Natural killer cell (primary cell): ENCODE measurements around the gene COG6. TPM values are rescaled to one million over a fixed set of nuclear protein-coding genes. Genes with fewer than 3 reads are reported as not detected.

Experiments used
- ATAC-seq, 3 donors: fragments of 150-1000 bp in 2 of 3; fragments of 200-7000 bp in 1 of 3; cut with Tn5 transposase; 1 replicate in 1 of 3; 2 replicates in 2 of 3; pipeline ENCODE4 v1.10.0; 2021; ENCODE audit warnings: mild to moderate bottlenecking in 2 of 3, moderate library complexity in 2 of 3
- DNase-seq, 2 donors: peaks; one replicate each; pipeline versions ENCODE4 v3.0.0 to v3.0.0-alpha.2; 2013 to 2021; ENCODE audit warnings: mixed read lengths in 1 of 2
- H3K27ac ChIP-seq: one replicate; pipeline ENCODE4 v1.5.1; 2013; ENCODE audit warnings: mild to moderate bottlenecking, low read length
- H3K27me3 ChIP-seq: one replicate; pipeline ENCODE4 v1.6.1; 2013; ENCODE audit warnings: low read length; ENCODE audit not compliant: control insufficient read depth, insufficient read depth
- H3K36me3 ChIP-seq: one replicate; pipeline ENCODE4 v1.6.1; 2013; ENCODE audit warnings: low read length; ENCODE audit not compliant: control insufficient read depth, insufficient read depth
- H3K4me1 ChIP-seq: one replicate; pipeline ENCODE4 v1.6.1; 2013; ENCODE audit warnings: low read length; ENCODE audit not compliant: control insufficient read depth, insufficient read depth
- H3K4me3 ChIP-seq: one replicate; pipeline ENCODE4 v1.5.1; 2013; ENCODE audit warnings: low read length
- H3K9me3 ChIP-seq: one replicate; pipeline ENCODE4 v1.6.1; 2013; ENCODE audit warnings: low read length; ENCODE audit not compliant: control insufficient read depth, insufficient read depth
- H3K27ac Mint-ChIP-seq, 2 donors: one replicate each; pipeline ENCODE4 v1.8.0; 2022; ENCODE audit warnings: mild to moderate bottlenecking in 2 of 2, mixed read lengths in 2 of 2, moderate library complexity in 1 of 2
- H3K27me3 Mint-ChIP-seq, 2 donors: one replicate each; pipeline ENCODE4 v1.8.0; 2022; ENCODE audit warnings: low read depth in 2 of 2, mixed read lengths in 2 of 2
- H3K36me3 Mint-ChIP-seq: one replicate; pipeline ENCODE4 v1.8.0; 2022; ENCODE audit warnings: mixed read lengths
- H3K4me1 Mint-ChIP-seq, 2 donors: one replicate each; pipeline ENCODE4 v1.8.0; 2022; ENCODE audit warnings: mixed read lengths in 2 of 2
- H3K4me3 Mint-ChIP-seq: one replicate; pipeline ENCODE4 v1.8.0; 2022; ENCODE audit warnings: mild to moderate bottlenecking, moderate library complexity, mixed read lengths
- H3K9me3 Mint-ChIP-seq, 2 donors: one replicate each; pipeline ENCODE4 v1.8.0; 2022; ENCODE audit warnings: mixed read lengths in 2 of 2
- CTCF ChIP-seq: fragments of 200-600 bp; IDR thresholded peaks from one replicate; pipeline ENCODE4 v1.8.0; 2022; ENCODE audit warnings: antibody characterized with exemption
- WGBS: methylation state at CpG from one replicate; pipeline ENCODE4 v1.1.7; 2013; ENCODE audit warnings: missing lambda C conversion rate; ENCODE audit not compliant: insufficient coverage; 5-methylcytosine and 5-hydroxymethylcytosine counted together
- intact Hi-C: fragments of 100-400 bp; cut with micrococcal nuclease; formaldehyde crosslinking; loops from one replicate; pipeline ENCODE4 v1.14.2; 2022
- total RNA-seq, 4 donors: library from RNA; stranded (reverse); fragments of 120-200 nt in 1 of 4; gene quantifications; one replicate each; pipeline versions ENCODE4 v1.2.3 to v1.2.4, GENCODE V29; 2013 to 2022

Gene COG6
- total RNA-seq, 3 donors from 2014 or later (not counting 1 experiment from before 2014, with no cell fraction given) = 30.2 to 36.0 (median 32.3) TPM

- Mint-ChIP-seq H3K4me1 (no peaks in the 10 kb centered on the region), H3K36me3 (no peaks in the 10 kb centered on the region), H3K9me3 (no peaks in the 10 kb centered on the region), H3K27me3 (no peaks in the 10 kb centered on the region), H3K27ac (no peak overlapping the region), H3K4me3 (no peak overlapping the region)
- H3K27me3 ChIP-seq = no peaks in the 10 kb centered on the region
- no peak for TF ChIP-seq CTCF
- ATAC-seq (no peak), DNase-seq (no peak)
- H3K4me1 ChIP-seq = no peaks in the 10 kb centered on the region
- H3K36me3 ChIP-seq = peaks cover 22% of the 10 kb centered on the region
- H3K27ac ChIP-seq = no peak overlapping the region
- intact Hi-C loops = no loop called here
- no peak overlapping the region for H3K4me3 ChIP-seq
- H3K9me3 ChIP-seq = no peaks in the 10 kb centered on the region
- WGBS = no CpG with 5 or more reads among the region's 2 CpGs
Measured at GRCh38 chr13:39670445-39670844, 15.0 kb downstream of the COG6 start.

- Histone ChIP-seq H3K27me3 (no peaks in the 10 kb centered on the region), H3K9me3 (no peaks in the 10 kb centered on the region), H3K4me3 (no peak overlapping the region), H3K27ac (no peak overlapping the region), H3K4me1 (no peaks in the 10 kb centered on the region), H3K36me3 (peaks cover 12% of the 10 kb centered on the region)
- ATAC-seq (no peak), DNase-seq (no peak)
- TF ChIP-seq CTCF = no peak
- Mint-ChIP-seq H3K27ac (no peak overlapping the region), H3K27me3 (no peaks in the 10 kb centered on the region), H3K4me1 (no peaks in the 10 kb centered on the region), H3K9me3 (no peaks in the 10 kb centered on the region), H3K36me3 (no peaks in the 10 kb centered on the region), H3K4me3 (no peak overlapping the region)
- 93% methylated on average over 1 of the region's 3 CpGs for WGBS
- intact Hi-C loops = no loop called here
Measured at GRCh38 chr13:39672378-39673132, 17.1 kb downstream of the COG6 start.

- Mint-ChIP-seq H3K4me1 (no peaks in the 10 kb centered on the region), H3K9me3 (no peaks in the 10 kb centered on the region), H3K27ac (no peak overlapping the region), H3K4me3 (no peak overlapping the region), H3K36me3 (no peaks in the 10 kb centered on the region), H3K27me3 (no peaks in the 10 kb centered on the region)
- H3K27me3 ChIP-seq = no peaks in the 10 kb centered on the region
- H3K4me3 ChIP-seq = no peak overlapping the region
- DNase-seq (no peak), ATAC-seq (no peak)
- no peaks in the 10 kb centered on the region for H3K4me1 ChIP-seq
- H3K27ac ChIP-seq = no peak overlapping the region
- peaks cover 28% of the 10 kb centered on the region for H3K36me3 ChIP-seq
- intact Hi-C loops = no loop called here
- no peak for TF ChIP-seq CTCF
- no peaks in the 10 kb centered on the region for H3K9me3 ChIP-seq
- WGBS = 94% methylated on average over 2 of the region's 3 CpGs
Measured at GRCh38 chr13:39675904-39676303, 20.4 kb downstream of the COG6 start.
